AG09319 (cell line): ENCODE results near the gene SCIN.
A peak's percentile ranks its signal among the peaks of the same experiment; 100 is the strongest.

Experiments
- DNase-seq: peaks from one replicate; pipeline ENCODE4 v3.0.0-alpha.2; 2010; ENCODE audit warnings: low read depth; ENCODE audit errors: extremely low read depth
- CTCF ChIP-seq: IDR thresholded peaks from 2 replicates; pipeline ENCODE4 v1.5.1; 2011; ENCODE audit warnings: low read depth, mild to moderate bottlenecking, inconsistent platforms, low read length, moderate library complexity

Gene SCIN

GRCh38 chr7:12635830-12636229, 65.3 kb downstream of the SCIN start:
- TF ChIP-seq CTCF: no peak
- no peak for DNase-seq

DNA sequence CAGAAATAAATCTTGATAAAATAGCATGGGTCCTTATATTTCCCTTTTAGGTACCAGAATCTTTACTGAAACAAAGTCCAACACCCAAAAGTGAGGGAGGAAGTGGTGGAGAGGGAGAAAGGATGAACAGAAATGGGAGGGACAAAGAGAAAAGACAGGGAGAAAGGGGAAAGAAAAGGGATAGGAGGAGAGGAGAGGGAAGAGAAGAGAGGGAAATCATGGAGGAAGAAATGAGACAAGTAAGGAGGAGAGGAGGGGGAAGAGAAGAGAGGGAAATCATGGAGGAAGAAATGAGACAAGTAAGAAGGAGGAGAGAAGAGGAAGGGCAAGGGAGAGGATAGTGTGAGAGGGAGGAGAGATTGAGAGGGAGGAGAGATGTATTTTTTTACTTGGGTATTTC, 66.8 kb downstream of the SCIN start:
- DNase-seq: no peak
- TF ChIP-seq CTCF: no peak

- no peak for DNase-seq
- TF ChIP-seq CTCF: no peak; the same call in 1 of the 2 replicates
Observed at GRCh38 chr7:12637819-12638592, 67.5 kb downstream of the SCIN start.

DNA sequence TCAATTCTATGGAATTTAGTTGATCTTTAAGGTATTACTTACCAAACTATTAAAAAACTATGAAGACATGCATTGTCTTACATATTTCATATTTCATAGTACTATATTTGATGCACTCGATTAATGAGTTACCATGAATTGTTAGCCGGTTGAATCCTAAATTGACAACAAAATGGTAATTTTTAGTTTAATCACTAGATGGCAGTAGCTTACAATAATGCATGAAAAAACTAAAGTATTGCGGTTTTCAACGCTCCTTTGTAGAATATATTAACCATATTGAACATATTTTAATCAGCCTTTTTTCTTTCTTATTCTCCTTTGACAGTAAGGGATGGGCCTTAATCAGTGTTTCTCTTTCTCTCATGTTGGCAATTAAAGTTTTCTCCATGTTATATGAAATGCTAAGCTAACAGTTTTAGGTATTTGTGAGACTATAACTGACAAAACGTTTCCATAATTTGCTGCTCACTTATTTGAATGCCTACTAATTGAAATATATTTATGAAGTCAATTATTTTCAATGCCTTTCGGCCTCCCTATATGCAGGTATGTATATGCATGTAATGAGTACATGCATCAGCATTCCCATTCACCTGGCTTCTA, 68.4 kb downstream of the SCIN start:
- no peak for DNase-seq
- peak; percentile 41 for TF ChIP-seq CTCF

DNA sequence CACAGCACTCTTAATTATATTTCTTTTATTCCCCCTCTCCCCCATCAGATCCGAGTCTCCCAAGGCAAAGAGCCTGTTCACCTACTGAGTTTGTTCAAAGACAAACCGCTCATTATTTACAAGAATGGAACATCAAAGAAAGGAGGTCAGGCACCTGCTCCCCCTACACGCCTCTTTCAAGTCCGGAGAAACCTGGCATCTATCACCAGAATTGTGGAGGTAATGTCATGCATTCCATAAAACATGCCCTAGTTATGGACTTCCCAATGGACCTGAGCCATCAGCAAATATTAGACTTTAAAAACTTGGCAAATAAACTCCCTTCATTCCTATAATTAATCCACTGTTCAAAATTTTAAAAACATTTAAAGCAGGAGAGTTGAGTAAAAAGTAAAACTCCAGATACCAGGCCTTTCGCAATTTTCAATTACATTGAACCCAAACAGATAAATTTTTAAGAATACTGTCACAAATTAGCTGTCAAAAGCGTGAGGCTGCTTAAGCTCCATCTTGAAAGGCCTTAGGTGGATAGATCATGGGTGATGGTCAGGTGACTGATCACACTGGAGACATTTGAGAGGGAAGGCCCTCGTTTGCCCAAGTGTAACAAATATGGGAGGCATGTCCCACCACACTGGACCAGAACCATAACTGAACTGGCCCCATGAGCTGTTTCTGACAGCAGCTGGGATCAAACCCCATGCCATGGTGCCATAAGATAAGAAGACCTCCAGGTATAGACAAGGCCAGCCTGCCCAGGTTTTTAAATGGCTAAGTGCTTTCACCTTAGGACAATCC, 70.0 kb downstream of the SCIN start:
- TF ChIP-seq CTCF: no peak
- DNase-seq: no peak

DNA sequence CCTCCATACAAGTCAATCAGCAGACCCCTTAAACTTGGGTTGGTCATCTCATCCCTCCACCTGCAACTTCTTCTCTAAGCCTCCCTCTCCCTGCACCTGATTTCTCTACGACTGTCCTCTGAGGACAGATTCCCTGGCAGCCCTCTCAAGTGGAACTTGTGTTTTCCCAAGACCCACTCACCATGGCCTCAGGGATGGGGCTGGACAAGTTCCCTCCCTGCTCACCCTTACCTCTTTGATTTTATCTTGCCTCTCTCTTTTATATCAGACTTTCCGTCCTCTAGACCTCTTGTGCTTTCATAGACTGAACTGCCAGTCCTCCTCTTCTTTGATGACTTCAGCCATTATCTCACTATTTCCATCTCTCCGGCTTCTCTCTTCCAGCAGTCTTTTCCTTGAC, 70.7 kb downstream of the SCIN start:
- DNase-seq: no peak
- TF ChIP-seq CTCF: no peak

- DNase-seq: peak; percentile 79
- no peak for TF ChIP-seq CTCF
Observed at GRCh38 chr7:12642508-12642907, 72.0 kb downstream of the SCIN start.
